Breast epithelium (tissue), 4 donors: ENCODE measurements around the gene NWD2. TPM values are rescaled to one million over a fixed set of nuclear protein-coding genes. Genes with fewer than 3 reads are reported as not detected.

ENCODE experiments used
- DNase-seq, 2 donors: peaks; one replicate each; pipeline ENCODE4 v3.0.0-alpha.2; 2019; ENCODE audit warnings: low spot score in 2 of 2
- H3K27ac ChIP-seq, 2 donors: fragments of 200-600 bp; sonication (generic) in 1 of 2; one replicate each; pipeline ENCODE4 v1.5.1; 2016 to 2019; ENCODE audit warnings: mild to moderate bottlenecking in 1 of 2
- H3K27me3 ChIP-seq, 2 donors: fragments of 200-600 bp; sonication (generic) in 1 of 2; one replicate each; pipeline versions ENCODE4 v1.5.1 to v1.6.0; 2017 to 2019; ENCODE audit warnings: control low read depth in 1 of 2, mild to moderate bottlenecking in 1 of 2
- H3K36me3 ChIP-seq: fragments of 200-600 bp; one replicate; pipeline ENCODE4 v1.5.1; 2019
- H3K4me1 ChIP-seq, 2 donors: fragments of 200-600 bp; sonication (generic); one replicate each; pipeline ENCODE4 v1.5.1; 2016 to 2019; ENCODE audit warnings: control low read depth in 1 of 2
- H3K4me3 ChIP-seq, 3 donors: fragments of 200-600 bp; sonication (generic); 1 replicate in 2 of 3; 2 replicates in 1 of 3; pipeline ENCODE4 v1.5.1; 2016 to 2019; ENCODE audit warnings: mild to moderate bottlenecking in 3 of 3, moderate library complexity in 2 of 3
- H3K9me3 ChIP-seq, 2 donors: fragments of 200-600 bp; sonication (generic) in 1 of 2; one replicate each; pipeline ENCODE4 v1.5.1; 2016 to 2019; ENCODE audit warnings: control low read depth in 1 of 2
- CTCF ChIP-seq, 3 donors: fragments of 450-650 bp; IDR thresholded peaks; one replicate each; pipeline ENCODE4 v1.5.1; 2016 to 2017; ENCODE audit warnings: antibody characterized with exemption in 3 of 3, mild to moderate bottlenecking in 3 of 3, moderate library complexity in 3 of 3
- POLR2A ChIP-seq: fragments of 450-650 bp; IDR thresholded peaks from one replicate; pipeline ENCODE4 v1.6.1; 2016; ENCODE audit warnings: antibody characterized with exemption, mild to moderate bottlenecking, moderate library complexity
- POLR2AphosphoS5 ChIP-seq, 3 donors: sonication (generic); formaldehyde crosslinking; IDR thresholded peaks; one replicate each; pipeline ENCODE4 v1.6.1; 2017; ENCODE audit warnings: antibody characterized with exemption in 3 of 3
- intact Hi-C: fragments of 100-400 bp; cut with DNase I; formaldehyde crosslinking; loops from one replicate; pipeline ENCODE4 v1.15.1; 2023; ENCODE audit warnings: low total_unique reads
- total RNA-seq, 3 donors: library from RNA; depleted of rRNA; stranded (reverse); fragments of >200 nt; gene quantifications; one replicate each; pipeline ENCODE4 v1.1.0, GENCODE V29; 2016

NWD2 gene
- total RNA-seq, 3 donors from 2014 or later, result 0.48 to 2.2 (median 0.66) TPM

GRCh38 chr4:37219990-37220389 lies 24.6 kb upstream of the NWD2 start:
- TF ChIP-seq CTCF (IDR thresholded peaks at IDR 0.05) (no peak), POLR2A (no peak), POLR2AphosphoS5 (IDR thresholded peaks at IDR 0.05) (no peak)
- H3K27me3 ChIP-seq, result no peaks in the 10 kb centered on the region
- intact Hi-C loops, result no loop called here
- no peak overlapping the region for H3K27ac ChIP-seq
- no peaks in the 10 kb centered on the region for H3K9me3 ChIP-seq
- H3K36me3 ChIP-seq, result no peaks in the 10 kb centered on the region
- H3K4me3 ChIP-seq, result no peak overlapping the region
- no peak for DNase-seq
- no peaks in the 10 kb centered on the region for H3K4me1 ChIP-seq

- Histone ChIP-seq H3K4me1 (no peaks in the 10 kb centered on the region), H3K9me3 (no peaks in the 10 kb centered on the region), H3K27me3 (no peaks in the 10 kb centered on the region), H3K36me3 (no peaks in the 10 kb centered on the region), H3K27ac (no peak overlapping the region), H3K4me3 (no peak overlapping the region)
- DNase-seq, result no peak
- intact Hi-C loops, result no loop called here
- TF ChIP-seq POLR2AphosphoS5 (IDR thresholded peaks at IDR 0.05) (no peak), CTCF (IDR thresholded peaks at IDR 0.05) (no peak), POLR2A (no peak)
These were observed 23.9 kb upstream of the NWD2 start for GRCh38 chr4:37220685-37221084.

GRCh38 chr4:37223732-37224131 lies 20.8 kb upstream of the NWD2 start:
- TF ChIP-seq POLR2A, result no peak
- no peak for TF ChIP-seq CTCF (IDR thresholded peaks at IDR 0.05)
- no peak for TF ChIP-seq POLR2AphosphoS5 (IDR thresholded peaks at IDR 0.05)
- Histone ChIP-seq H3K4me1 (no peaks in the 10 kb centered on the region), H3K4me3 (no peak overlapping the region), H3K36me3 (no peaks in the 10 kb centered on the region), H3K27me3 (no peaks in the 10 kb centered on the region), H3K27ac (no peak overlapping the region), H3K9me3 (no peaks in the 10 kb centered on the region)
- no peak for DNase-seq
- intact Hi-C loops, result no loop called here

- no peaks in the 10 kb centered on the region for H3K27me3 ChIP-seq
- H3K36me3 ChIP-seq, result no peaks in the 10 kb centered on the region
- no peak for TF ChIP-seq CTCF (IDR thresholded peaks at IDR 0.05)
- TF ChIP-seq POLR2A, result no peak
- TF ChIP-seq POLR2AphosphoS5 (IDR thresholded peaks at IDR 0.05), result no peak
- H3K27ac ChIP-seq, result no peak overlapping the region
- no peaks in the 10 kb centered on the region for H3K4me1 ChIP-seq
- DNase-seq, result no peak
- intact Hi-C loops, result no loop called here
- H3K9me3 ChIP-seq, result no peaks in the 10 kb centered on the region
- no peak overlapping the region for H3K4me3 ChIP-seq
These were observed 19.7 kb upstream of the NWD2 start for GRCh38 chr4:37224854-37225253.

- Histone ChIP-seq H3K36me3 (no peaks in the 10 kb centered on the region), H3K4me3 (no peak overlapping the region), H3K9me3 (no peaks in the 10 kb centered on the region), H3K27me3 (no peaks in the 10 kb centered on the region), H3K4me1 (no peaks in the 10 kb centered on the region), H3K27ac (no peak overlapping the region)
- TF ChIP-seq POLR2A (no peak), CTCF (IDR thresholded peaks at IDR 0.05) (no peak), POLR2AphosphoS5 (IDR thresholded peaks at IDR 0.05) (no peak)
- no peak for DNase-seq
- intact Hi-C loops, result no loop called here
These were observed 18.8 kb upstream of the NWD2 start for GRCh38 chr4:37225778-37226177.
